ENCODE measurements around the gene IL20RA. TPM values are rescaled to one million over a fixed set of nuclear protein-coding genes. Genes with fewer than 3 reads are reported as not detected.

Gene IL20RA
- total and polyA plus RNA-seq, 2 of the 13 experiments (the other 11 are each of a cell fraction or from before 2014, with no cell fraction given) = not detected

GRCh38 chr6:137043710-137044365 is 927 bp downstream of the IL20RA start (continued):
- TF ChIP-seq EZH2 (conservative IDR thresholded peaks at IDR 0.05; ENCODE audit: low read depth, low read length) = peak; percentile 95

- no peak overlapping the region for H3K27ac ChIP-seq (ENCODE audit: extremely low read length, insufficient read depth, low read length)
- FAIRE-seq (no peak), DNase-seq (ENCODE audit: low spot score) (no peak), ATAC-seq (no peak)
- no peaks in the 10 kb centered on the region for H4K20me1 ChIP-seq (ENCODE audit: insufficient read depth, low read length)
- in situ Hi-C loops (cut with HindIII; ENCODE audit: extremely low pct_ligation_motif_present, low pct_unique_long_range_greater_than_20kb) (no loop called here), intact Hi-C loops (cut with micrococcal nuclease; ENCODE audit: unreplicated experiment) (no loop called here)
- peaks cover 5% of the 10 kb centered on the region; the same call in 1 of the 2 replicates for H3K4me1 ChIP-seq (ENCODE audit: insufficient read depth, low read length)
- no peak overlapping the region for H3K9ac ChIP-seq (ENCODE audit: insufficient read depth, low read depth, low read length)
- TF ChIP-seq TRAFD1 (CRISPR knock-in tag; IDR thresholded peaks at IDR 0.05; ENCODE audit: borderline replicate concordance) (no peak), KAT2B (IDR thresholded peaks at IDR 0.05; ENCODE audit: borderline replicate concordance, low read depth, low read length) (no peak), DBP (CRISPR knock-in tag; IDR thresholded peaks at IDR 0.05; ENCODE audit: not compliant biosample characterization) (no peak), ZNF646 (CRISPR knock-in tag; IDR thresholded peaks at IDR 0.05) (no peak), ZNF747 (CRISPR knock-in tag; IDR thresholded peaks at IDR 0.05; ENCODE audit: borderline replicate concordance) (no peak), HMGXB4 (CRISPR knock-in tag; IDR thresholded peaks at IDR 0.05; ENCODE audit: borderline replicate concordance in 1 of 2, low read depth in 1 of 2) (no peak), JUN (CRISPR knock-in tag; IDR thresholded peaks at IDR 0.05) (no peak), SETDB1 (CRISPR knock-in tag; IDR thresholded peaks at IDR 0.05; ENCODE audit: borderline replicate concordance) (no peak), NR3C1 (CRISPR knock-in tag; IDR thresholded peaks at IDR 0.05) (no peak)
- ChIA-PET CTCF (ENCODE audit: low intra/inter-chr PET ratio, low total read pairs) (no interaction called here), POLR2A (no interaction called here)
- no peak overlapping the region for H3K4me2 ChIP-seq (ENCODE audit: low read depth, low read length)
- no TSS peak for BruUV-seq (replicated peaks)
- H3K36me3 ChIP-seq (replicated peaks in 1 of 2; ENCODE audit: control insufficient read depth in 1 of 2, insufficient read depth in 2 of 2, low read length in 2 of 2) = no peaks in the 10 kb centered on the region
- H2AFZ ChIP-seq (ENCODE audit: low read length) = no peak overlapping the region
- peaks cover 0 to 42% of the 10 kb centered on the region in 2 experiments; a peak in 4 of 5 replicates for H3K27me3 ChIP-seq (ENCODE audit: control insufficient read depth in 1 of 2, insufficient read depth in 2 of 2, low read length in 2 of 2)
- no peaks in the 10 kb centered on the region for H3K9me3 ChIP-seq (ENCODE audit: low read length)
- H3K4me3 ChIP-seq (replicated peaks in 1 of 3; ENCODE audit: insufficient read depth in 1 of 3, low read depth in 2 of 3, low read length in 3 of 3) = no peak overlapping the region
- H3K79me2 ChIP-seq (ENCODE audit: insufficient read depth, low read length) = no peaks in the 10 kb centered on the region
Observed at GRCh38 chr6:137040393-137040792, 4.4 kb downstream of the IL20RA start.
